ENCODE results near the gene RNASEL.
"Not testable (repeated sequence)": the region's sequence is repeated elsewhere in the genome, so short reads cannot be mapped to it uniquely, and the experiment has no call there.

Gene RNASEL

DNA sequence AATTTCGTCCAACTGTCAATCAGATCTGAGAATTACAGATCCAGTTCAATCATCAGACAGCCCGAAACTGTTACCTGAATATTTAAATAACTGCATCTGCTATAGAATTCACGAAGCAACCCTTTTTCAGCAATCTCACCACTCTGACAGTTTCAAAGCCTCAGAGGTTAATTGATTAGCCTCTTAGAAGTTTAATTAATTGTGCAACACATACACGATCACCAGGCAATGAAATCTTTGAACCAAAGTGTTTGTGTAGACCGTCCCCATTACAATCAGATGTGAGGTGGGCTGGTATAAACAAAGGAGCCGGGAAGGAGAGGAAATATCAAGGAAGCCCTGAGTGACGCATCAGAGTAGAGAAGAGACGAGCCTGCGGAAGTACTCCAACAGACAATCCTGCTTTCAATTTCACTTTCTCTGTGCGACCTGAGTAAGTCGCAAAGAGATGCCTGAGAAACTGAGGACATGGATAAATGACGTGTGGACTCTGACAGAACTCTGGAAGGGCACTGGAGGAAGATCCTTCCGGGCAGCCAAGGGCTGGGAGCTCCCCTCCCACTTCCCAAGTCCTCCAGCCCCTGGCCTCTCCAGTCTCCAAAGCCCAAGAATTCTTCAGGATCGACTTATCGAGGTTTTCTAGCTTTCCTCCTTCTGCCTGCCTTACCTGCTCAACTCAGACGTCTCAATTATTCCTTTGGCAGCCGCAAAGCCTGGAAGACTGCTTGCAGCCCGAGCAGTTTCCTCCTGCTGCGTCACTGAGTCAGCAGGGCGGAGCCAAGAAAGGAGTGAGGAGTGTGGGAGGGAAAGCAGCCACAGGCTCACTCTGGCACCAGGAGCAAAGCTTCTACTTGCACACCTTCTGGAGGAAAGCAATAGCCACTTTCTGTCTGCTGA is at the start of gene RNASEL:
Gene RNASEL (minus strand): TSS at position 757 of the 897 bp plus-strand sequence. CDS start 2,450 bp downstream, outside the sequence.
- peak; percentile 91 for ATAC-seq (ENCODE audit: low read depth)
- DNase-seq (ENCODE audit: low spot score in 2 of 2): peak; percentile 40 to 46
- peak within 1 kb of the TSS; percentile 100 for H3K27ac Mint-ChIP-seq
- H3K4me3 Mint-ChIP-seq: peak within 1 kb of the TSS; percentile 96
- no peaks in the 10 kb centered on the region for H3K27me3 Mint-ChIP-seq
- peaks cover 33% of the 10 kb centered on the region for H3K4me1 Mint-ChIP-seq
- H3K36me3 Mint-ChIP-seq: peaks cover 18% of the 10 kb centered on the region
- H3K9me3 Mint-ChIP-seq: no peaks in the 10 kb centered on the region

DNA sequence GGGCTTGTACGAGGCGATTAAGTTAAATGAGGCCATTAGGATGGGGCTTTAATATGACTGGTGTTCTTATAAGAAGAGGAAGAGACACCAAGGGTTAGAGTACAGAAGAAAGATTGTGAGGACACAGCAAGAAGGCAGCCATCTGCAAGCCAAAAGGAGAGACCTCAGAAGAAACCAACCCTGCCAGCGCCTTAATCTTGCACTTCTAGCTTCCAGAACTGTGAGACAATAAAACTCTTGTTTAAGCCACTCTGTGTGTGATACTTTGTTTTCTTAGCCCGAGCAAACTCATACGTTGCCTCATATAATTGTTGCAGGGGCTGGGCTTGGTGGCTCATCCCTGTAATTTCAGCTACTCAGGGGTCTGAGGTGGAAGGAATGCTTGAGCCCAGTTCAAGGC is 48.7 kb upstream of the RNASEL start:
- Mint-ChIP-seq H3K9me3 (no peaks in the 10 kb centered on the region), H3K27ac (no peak overlapping the region), H3K27me3 (peaks cover 7% of the 10 kb centered on the region), H3K4me1 (peaks cover 13% of the 10 kb centered on the region), H3K36me3 (no peaks in the 10 kb centered on the region), H3K4me3 (no peak overlapping the region)
- ATAC-seq (ENCODE audit: low read depth) (no peak), DNase-seq (ENCODE audit: low spot score in 2 of 2) (no peak)

DNA sequence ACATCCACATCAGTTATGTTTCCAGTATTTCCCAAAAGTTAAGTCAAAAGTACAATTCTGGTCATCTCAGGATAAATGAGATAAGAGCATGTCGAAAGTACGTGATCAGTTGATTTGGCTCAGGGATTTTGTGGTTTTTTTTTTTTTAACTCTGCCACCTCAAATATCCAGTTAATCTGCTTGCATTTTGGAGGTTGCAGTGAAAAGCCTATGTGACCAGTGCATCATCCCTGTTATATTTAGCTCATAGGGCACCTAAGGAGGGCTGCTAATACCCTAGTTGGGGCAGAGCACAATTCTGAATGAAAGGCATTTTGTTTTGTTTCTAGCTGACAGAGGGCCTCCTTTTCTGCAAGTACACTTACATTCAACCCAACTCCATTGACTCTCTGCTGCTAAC is 46.8 kb upstream of the RNASEL start:
- Mint-ChIP-seq H3K27ac (no peak overlapping the region), H3K4me3 (no peak overlapping the region), H3K36me3 (no peaks in the 10 kb centered on the region), H3K4me1 (peaks cover 25% of the 10 kb centered on the region), H3K9me3 (no peaks in the 10 kb centered on the region), H3K27me3 (peaks cover 7% of the 10 kb centered on the region)
- DNase-seq (ENCODE audit: low spot score in 2 of 2): no peak
- no peak for ATAC-seq (ENCODE audit: low read depth)

DNA sequence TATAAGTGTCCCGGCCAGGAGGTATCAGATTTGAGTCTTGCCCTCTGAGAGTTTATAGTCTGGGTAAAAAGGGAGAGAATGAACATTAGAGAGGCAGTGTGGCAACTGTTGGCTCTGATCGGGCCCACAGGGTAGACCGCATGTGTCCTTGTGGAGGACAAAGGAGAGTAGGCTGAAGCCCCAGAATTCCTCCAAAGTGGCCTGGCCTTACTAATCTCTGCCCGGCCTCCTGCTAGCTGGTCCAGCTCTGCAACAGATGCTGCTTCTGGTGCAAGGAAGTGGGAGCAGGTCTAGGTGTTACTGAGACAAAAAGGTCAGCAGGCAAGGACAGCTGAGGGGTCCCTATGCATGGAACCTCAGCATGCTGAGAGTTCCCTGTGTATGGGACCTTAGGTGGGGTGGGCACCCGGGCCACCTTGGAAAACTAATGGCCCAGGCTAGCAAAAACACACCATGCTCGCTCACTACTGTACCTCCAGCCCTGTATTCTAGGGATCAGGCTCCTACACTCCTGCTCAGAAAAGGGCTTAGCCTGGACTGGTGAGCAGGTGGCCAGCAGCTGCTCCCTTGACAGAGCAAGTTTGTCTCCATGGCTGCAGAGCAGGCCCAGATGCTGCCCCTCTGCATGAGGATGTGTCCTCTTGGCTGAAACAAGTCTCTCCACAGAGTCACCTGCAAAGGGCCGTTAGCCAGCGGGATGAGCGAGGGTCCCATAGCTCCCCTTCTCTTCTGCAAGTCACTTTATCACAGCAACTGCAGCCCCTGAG is 45.4 kb upstream of the RNASEL start:
- Mint-ChIP-seq H3K4me3 (no peak overlapping the region), H3K4me1 (peaks cover 36% of the 10 kb centered on the region), H3K9me3 (no peaks in the 10 kb centered on the region), H3K36me3 (no peaks in the 10 kb centered on the region), H3K27me3 (peaks cover 7% of the 10 kb centered on the region), H3K27ac (peak overlapping the region; percentile 77)
- DNase-seq (ENCODE audit: low spot score in 2 of 2) (no peak), ATAC-seq (ENCODE audit: low read depth) (no peak)

- no peak overlapping the region for H3K4me3 Mint-ChIP-seq
- H3K4me1 Mint-ChIP-seq: peaks cover 42% of the 10 kb centered on the region
- ATAC-seq (ENCODE audit: low read depth): peak; percentile 80
- H3K9me3 Mint-ChIP-seq: no peaks in the 10 kb centered on the region
- DNase-seq (ENCODE audit: low spot score in 2 of 2): no peak
- H3K27me3 Mint-ChIP-seq: peaks cover 7% of the 10 kb centered on the region
- H3K27ac Mint-ChIP-seq: peak overlapping the region; percentile 77
- H3K36me3 Mint-ChIP-seq: no peaks in the 10 kb centered on the region
These were observed 44.7 kb upstream of the RNASEL start for GRCh38 chr1:182633657-182634281.

DNA sequence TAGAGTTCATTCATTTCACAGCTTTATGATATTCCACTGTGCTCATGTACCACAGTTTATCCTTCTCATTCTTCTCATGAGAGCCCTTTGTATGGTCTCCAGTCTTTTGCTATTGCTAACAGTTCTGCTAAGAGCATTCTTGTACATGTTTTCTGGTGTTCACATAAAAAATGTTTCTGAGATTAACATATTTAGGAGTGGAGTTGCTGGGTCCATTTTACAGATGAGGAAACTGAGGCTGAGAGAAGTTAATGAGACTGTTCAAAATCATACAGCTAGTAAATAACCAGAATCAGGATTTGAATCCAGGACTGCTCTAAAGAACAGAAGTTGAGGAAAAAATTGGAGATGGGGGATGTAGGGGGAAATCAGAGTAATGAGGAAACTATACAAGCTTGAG is 44.0 kb upstream of the RNASEL start:
- peaks cover 42% of the 10 kb centered on the region for H3K4me1 Mint-ChIP-seq
- ATAC-seq (ENCODE audit: low read depth): no peak
- no peaks in the 10 kb centered on the region for H3K9me3 Mint-ChIP-seq
- no peaks in the 10 kb centered on the region for H3K36me3 Mint-ChIP-seq
- H3K27me3 Mint-ChIP-seq: peaks cover 7% of the 10 kb centered on the region
- DNase-seq (ENCODE audit: low spot score in 2 of 2): no peak
- H3K4me3 Mint-ChIP-seq: no peak overlapping the region
- H3K27ac Mint-ChIP-seq: no peak overlapping the region

- ATAC-seq (ENCODE audit: low read depth); DNase-seq (ENCODE audit: low spot score in 2 of 2); H3K9me3 Mint-ChIP-seq; H3K36me3 Mint-ChIP-seq; H3K27me3 Mint-ChIP-seq: not testable (repeated sequence)
- peak overlapping the region; percentile 56 for H3K4me3 Mint-ChIP-seq
- H3K27ac Mint-ChIP-seq: peak overlapping the region; percentile 36
- peaks cover 42% of the 10 kb centered on the region for H3K4me1 Mint-ChIP-seq
These were observed 43.4 kb upstream of the RNASEL start for GRCh38 chr1:182632441-182632857.

DNA sequence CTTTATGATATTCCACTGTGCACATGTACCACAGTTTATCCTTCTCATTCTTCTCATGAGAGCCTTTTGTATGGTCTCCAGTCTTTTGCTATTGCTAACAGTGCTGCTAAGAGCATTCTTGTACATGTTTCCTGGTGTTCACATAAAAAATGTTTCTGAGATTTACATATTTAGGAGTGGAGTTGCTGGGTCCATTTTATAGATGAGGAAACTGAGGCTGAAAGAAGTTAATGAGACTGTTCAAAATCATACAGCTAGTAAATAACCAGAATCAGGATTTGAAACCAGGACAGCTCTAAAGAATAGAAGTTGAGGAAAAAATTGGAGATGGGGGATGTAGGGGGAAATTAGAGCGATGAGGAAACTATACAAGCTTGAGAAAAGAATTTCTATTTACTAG is 42.9 kb upstream of the RNASEL start:
- ATAC-seq (ENCODE audit: low read depth) (no peak), DNase-seq (ENCODE audit: low spot score in 2 of 2) (no peak)
- Mint-ChIP-seq H3K36me3 (no peaks in the 10 kb centered on the region), H3K27me3 (peaks cover 2% of the 10 kb centered on the region), H3K27ac (peak overlapping the region; percentile 36), H3K9me3 (no peaks in the 10 kb centered on the region), H3K4me1 (peaks cover 42% of the 10 kb centered on the region), H3K4me3 (peak overlapping the region; percentile 8)

- Mint-ChIP-seq H3K4me1 (peaks cover 42% of the 10 kb centered on the region), H3K9me3 (no peaks in the 10 kb centered on the region), H3K36me3 (no peaks in the 10 kb centered on the region), H3K27me3 (peaks cover 2% of the 10 kb centered on the region), H3K27ac (no peak overlapping the region), H3K4me3 (no peak overlapping the region)
- ATAC-seq (ENCODE audit: low read depth) (no peak), DNase-seq (ENCODE audit: low spot score in 2 of 2) (no peak)
These were observed 42.1 kb upstream of the RNASEL start for GRCh38 chr1:182631053-182631677.

DNA sequence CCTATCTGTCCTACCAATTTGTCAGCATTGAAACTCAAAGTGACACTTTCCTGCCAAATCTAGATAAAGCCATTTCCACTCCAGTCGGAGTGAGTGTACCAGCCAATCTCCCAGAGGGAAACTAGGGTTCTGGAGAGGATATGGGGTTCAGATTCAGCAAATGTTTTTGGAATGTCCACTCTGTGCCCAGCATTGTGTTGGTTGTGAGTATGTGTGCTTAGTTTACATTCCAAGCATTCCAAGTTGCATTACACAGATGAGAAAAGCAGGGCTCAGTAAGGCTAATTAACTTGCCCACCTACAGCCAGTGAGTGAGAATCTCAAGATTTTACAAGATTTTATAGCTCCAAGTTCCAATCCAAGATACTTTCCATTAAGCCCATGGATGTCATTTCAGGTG is 41.5 kb upstream of the RNASEL start:
- Mint-ChIP-seq H3K4me3 (no peak overlapping the region), H3K9me3 (no peaks in the 10 kb centered on the region), H3K27ac (no peak overlapping the region), H3K27me3 (peaks cover under 1% of the 10 kb centered on the region), H3K4me1 (peaks cover 42% of the 10 kb centered on the region), H3K36me3 (no peaks in the 10 kb centered on the region)
- ATAC-seq (ENCODE audit: low read depth): no peak
- no peak for DNase-seq (ENCODE audit: low spot score in 2 of 2)

DNA sequence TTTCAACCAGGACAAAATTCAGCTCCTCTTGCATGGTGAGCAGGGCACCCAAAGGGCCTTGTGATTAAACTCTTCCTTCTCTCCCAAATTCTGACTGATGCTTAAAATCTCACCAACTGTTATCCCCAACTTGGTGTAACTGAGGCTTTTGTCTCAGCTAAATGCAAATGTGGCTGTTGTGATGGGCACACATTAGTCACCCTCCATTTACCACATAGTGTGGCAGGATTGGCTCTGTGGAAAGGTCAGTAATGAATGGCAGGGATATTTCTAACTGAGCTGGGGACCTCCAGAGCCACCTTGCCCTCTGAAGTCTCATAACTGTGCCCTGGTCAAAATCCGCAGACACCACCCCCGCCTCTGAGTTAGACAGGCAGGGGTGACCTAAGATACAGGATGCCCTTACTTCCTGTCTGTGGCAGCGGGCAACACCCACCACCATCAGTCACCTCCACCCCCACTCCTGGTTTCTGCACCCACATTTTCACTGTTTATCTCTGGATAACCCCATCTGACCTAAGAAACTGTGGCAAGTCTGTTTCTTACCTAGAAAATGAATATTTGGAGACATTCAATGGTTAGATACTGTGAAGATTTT is 40.5 kb upstream of the RNASEL start:
- H3K36me3 Mint-ChIP-seq: no peaks in the 10 kb centered on the region
- ATAC-seq (ENCODE audit: low read depth) (peak; percentile 62), DNase-seq (ENCODE audit: low spot score in 2 of 2) (no peak)
- H3K27me3 Mint-ChIP-seq: no peaks in the 10 kb centered on the region
- peak overlapping the region; percentile 36 for H3K27ac Mint-ChIP-seq
- H3K4me1 Mint-ChIP-seq: peaks cover 46% of the 10 kb centered on the region
- no peaks in the 10 kb centered on the region for H3K9me3 Mint-ChIP-seq
- H3K4me3 Mint-ChIP-seq: no peak overlapping the region

DNA sequence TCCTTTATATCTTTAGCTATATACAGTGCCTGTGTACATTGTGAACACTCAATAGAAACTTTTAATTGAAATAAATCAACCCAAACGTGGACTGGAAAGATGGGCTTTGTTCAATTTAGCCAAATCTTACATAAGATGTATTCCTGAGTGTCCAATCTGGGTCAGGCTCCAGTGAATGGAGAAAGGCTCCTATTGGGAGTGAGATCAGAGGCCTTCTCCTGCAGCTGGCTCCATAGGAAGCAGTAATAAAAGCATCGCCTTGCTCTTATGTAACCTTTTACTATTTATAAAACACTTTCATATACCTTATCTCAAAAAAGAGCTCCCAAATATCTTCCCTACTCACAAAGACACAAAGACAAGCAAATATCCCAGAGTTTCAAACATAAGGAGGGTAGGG is 40.0 kb upstream of the RNASEL start:
- H3K4me3 Mint-ChIP-seq: no peak overlapping the region
- peaks cover 48% of the 10 kb centered on the region for H3K4me1 Mint-ChIP-seq
- no peaks in the 10 kb centered on the region for H3K27me3 Mint-ChIP-seq
- H3K36me3 Mint-ChIP-seq: no peaks in the 10 kb centered on the region
- DNase-seq (ENCODE audit: low spot score in 2 of 2) (no peak), ATAC-seq (ENCODE audit: low read depth) (no peak)
- peak overlapping the region; percentile 36 for H3K27ac Mint-ChIP-seq
- no peaks in the 10 kb centered on the region for H3K9me3 Mint-ChIP-seq

- ATAC-seq (ENCODE audit: low read depth) (no peak), DNase-seq (ENCODE audit: low spot score in 2 of 2) (no peak)
- H3K9me3 Mint-ChIP-seq: no peaks in the 10 kb centered on the region
- peaks cover 46% of the 10 kb centered on the region for H3K4me1 Mint-ChIP-seq
- H3K4me3 Mint-ChIP-seq: no peak overlapping the region
- H3K36me3 Mint-ChIP-seq: no peaks in the 10 kb centered on the region
- no peaks in the 10 kb centered on the region for H3K27me3 Mint-ChIP-seq
- H3K27ac Mint-ChIP-seq: no peak overlapping the region
These were observed 39.6 kb upstream of the RNASEL start for GRCh38 chr1:182628657-182629056.

All from memory B cell (primary cell).